BLaER1 (cell line): ENCODE measurements around the gene TMEM235.

Source experiments
- H3K27ac ChIP-seq: shearing (Covaris generic); formaldehyde crosslinking; 2 replicates; pipeline ENCODE4 v1.8.1; 2022
- H3K27me3 ChIP-seq: shearing (Covaris generic); formaldehyde crosslinking; 2 replicates; pipeline ENCODE4 v1.8.1; 2022
- H3K36me3 ChIP-seq: shearing (Covaris generic); formaldehyde crosslinking; 2 replicates; pipeline ENCODE4 v1.8.1; 2022
- H3K4me1 ChIP-seq: shearing (Covaris generic); formaldehyde crosslinking; 2 replicates; pipeline ENCODE4 v1.8.1; 2022
- H3K4me2 ChIP-seq: shearing (Covaris generic); formaldehyde crosslinking; 2 replicates; pipeline ENCODE4 v1.8.1; 2022
- H3K4me3 ChIP-seq: shearing (Covaris generic); formaldehyde crosslinking; 2 replicates; pipeline ENCODE4 v1.8.1; 2022
- H3K9ac ChIP-seq: shearing (Covaris generic); formaldehyde crosslinking; 2 replicates; pipeline ENCODE4 v1.8.1; 2022
- H3K9me3 ChIP-seq: shearing (Covaris generic); formaldehyde crosslinking; 2 replicates; pipeline ENCODE4 v1.8.1; 2022
- H4K20me1 ChIP-seq: shearing (Covaris generic); formaldehyde crosslinking; 2 replicates; pipeline ENCODE4 v1.8.1; 2022
- Cebpa-rat ChIP-seq: shearing (Covaris generic); IDR thresholded peaks from 2 replicates; pipeline ENCODE4 v1.8.1; 2022

TMEM235 gene

DNA sequence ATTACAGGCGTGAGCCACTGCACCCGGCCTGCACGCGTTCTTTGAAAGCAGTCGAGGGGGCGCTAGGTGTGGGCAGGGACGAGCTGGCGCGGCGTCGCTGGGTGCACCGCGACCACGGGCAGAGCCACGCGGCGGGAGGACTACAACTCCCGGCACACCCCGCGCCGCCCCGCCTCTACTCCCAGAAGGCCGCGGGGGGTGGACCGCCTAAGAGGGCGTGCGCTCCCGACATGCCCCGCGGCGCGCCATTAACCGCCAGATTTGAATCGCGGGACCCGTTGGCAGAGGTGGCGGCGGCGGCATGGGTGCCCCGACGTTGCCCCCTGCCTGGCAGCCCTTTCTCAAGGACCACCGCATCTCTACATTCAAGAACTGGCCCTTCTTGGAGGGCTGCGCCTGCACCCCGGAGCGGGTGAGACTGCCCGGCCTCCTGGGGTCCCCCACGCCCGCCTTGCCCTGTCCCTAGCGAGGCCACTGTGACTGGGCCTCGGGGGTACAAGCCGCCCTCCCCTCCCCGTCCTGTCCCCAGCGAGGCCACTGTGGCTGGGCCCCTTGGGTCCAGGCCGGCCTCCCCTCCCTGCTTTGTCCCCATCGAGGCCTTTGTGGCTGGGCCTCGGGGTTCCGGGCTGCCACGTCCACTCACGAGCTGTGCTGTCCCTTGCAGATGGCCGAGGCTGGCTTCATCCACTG is 17.3 kb upstream of the TMEM235 start, which contains the start of gene BIRC5:
BIRC5 (plus strand) TSS at position 238 of the 690 bp plus-strand sequence; CDS start at position 302, 64 bp downstream.
- Histone ChIP-seq H4K20me1 (0 out of 2 replicates have a peak, but pooled peaks cover 7% of the 10 kb centered on the region), H3K27ac (peak within 1 kb of the TSS; percentile 94), H3K4me1 (peaks cover 29% of the 10 kb centered on the region), H3K9ac (peak within 1 kb of the TSS; percentile 96), H3K4me2 (peak within 1 kb of the TSS; percentile 96), H3K36me3 (peaks cover 31% of the 10 kb centered on the region), H3K4me3 (peak within 1 kb of the TSS; percentile 90), H3K9me3 (no peaks in the 10 kb centered on the region), H3K27me3 (no peaks in the 10 kb centered on the region)
- TF ChIP-seq Cebpa-rat, result no peak

DNA sequence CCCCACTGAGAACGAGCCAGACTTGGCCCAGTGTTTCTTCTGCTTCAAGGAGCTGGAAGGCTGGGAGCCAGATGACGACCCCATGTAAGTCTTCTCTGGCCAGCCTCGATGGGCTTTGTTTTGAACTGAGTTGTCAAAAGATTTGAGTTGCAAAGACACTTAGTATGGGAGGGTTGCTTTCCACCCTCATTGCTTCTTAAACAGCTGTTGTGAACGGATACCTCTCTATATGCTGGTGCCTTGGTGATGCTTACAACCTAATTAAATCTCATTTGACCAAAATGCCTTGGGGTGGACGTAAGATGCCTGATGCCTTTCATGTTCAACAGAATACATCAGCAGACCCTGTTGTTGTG is 16.7 kb upstream of the TMEM235 start:
- peak overlapping the region; percentile 90 for H3K4me3 ChIP-seq
- peak overlapping the region; percentile 96 for H3K4me2 ChIP-seq
- peak overlapping the region; percentile 96 for H3K9ac ChIP-seq
- peaks cover 36% of the 10 kb centered on the region for H3K36me3 ChIP-seq
- H4K20me1 ChIP-seq, result 0 out of 2 replicates have a peak, but pooled peaks cover 7% of the 10 kb centered on the region
- peak overlapping the region; percentile 94 for H3K27ac ChIP-seq
- peaks cover 29% of the 10 kb centered on the region for H3K4me1 ChIP-seq
- H3K27me3 ChIP-seq, result no peaks in the 10 kb centered on the region
- no peak for TF ChIP-seq Cebpa-rat
- H3K9me3 ChIP-seq, result no peaks in the 10 kb centered on the region

DNA sequence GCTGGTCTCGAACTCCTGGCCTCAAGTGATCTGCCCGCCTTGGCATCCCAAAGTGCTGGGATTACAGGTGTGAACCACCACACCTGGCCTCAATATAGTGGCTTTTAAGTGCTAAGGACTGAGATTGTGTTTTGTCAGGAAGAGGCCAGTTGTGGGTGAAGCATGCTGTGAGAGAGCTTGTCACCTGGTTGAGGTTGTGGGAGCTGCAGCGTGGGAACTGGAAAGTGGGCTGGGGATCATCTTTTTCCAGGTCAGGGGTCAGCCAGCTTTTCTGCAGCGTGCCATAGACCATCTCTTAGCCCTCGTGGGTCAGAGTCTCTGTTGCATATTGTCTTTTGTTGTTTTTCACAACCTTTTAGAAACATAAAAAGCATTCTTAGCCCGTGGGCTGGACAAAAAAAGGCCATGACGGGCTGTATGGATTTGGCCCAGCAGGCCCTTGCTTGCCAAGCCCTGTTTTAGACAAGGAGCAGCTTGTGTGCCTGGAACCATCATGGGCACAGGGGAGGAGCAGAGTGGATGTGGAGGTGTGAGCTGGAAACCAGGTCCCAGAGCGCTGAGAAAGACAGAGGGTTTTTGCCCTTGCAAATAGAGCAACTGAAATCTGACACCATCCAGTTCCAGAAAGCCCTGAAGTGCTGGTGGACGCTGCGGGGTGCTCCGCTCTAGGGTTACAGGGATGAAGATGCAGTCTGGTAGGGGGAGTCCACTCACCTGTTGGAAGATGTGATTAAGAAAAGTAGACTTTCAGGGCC is 11.9 kb upstream of the TMEM235 start:
- Histone ChIP-seq H3K4me3 (no peak overlapping the region), H3K36me3 (peaks cover 83% of the 10 kb centered on the region), H3K27me3 (no peaks in the 10 kb centered on the region), H3K9me3 (no peaks in the 10 kb centered on the region), H3K9ac (no peak overlapping the region), H4K20me1 (peaks cover 35% of the 10 kb centered on the region; the same call in 1 of the 2 replicates), H3K4me2 (no peak overlapping the region), H3K27ac (no peak overlapping the region), H3K4me1 (peaks cover 21% of the 10 kb centered on the region)
- TF ChIP-seq Cebpa-rat, result no peak

DNA sequence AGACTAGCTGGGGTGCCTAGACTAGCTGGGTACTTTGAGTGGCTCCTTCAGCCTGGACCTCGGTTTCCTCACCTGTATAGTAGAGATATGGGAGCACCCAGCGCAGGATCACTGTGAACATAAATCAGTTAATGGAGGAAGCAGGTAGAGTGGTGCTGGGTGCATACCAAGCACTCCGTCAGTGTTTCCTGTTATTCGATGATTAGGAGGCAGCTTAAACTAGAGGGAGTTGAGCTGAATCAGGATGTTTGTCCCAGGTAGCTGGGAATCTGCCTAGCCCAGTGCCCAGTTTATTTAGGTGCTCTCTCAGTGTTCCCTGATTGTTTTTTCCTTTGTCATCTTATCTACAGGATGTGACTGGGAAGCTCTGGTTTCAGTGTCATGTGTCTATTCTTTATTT is 8.4 kb upstream of the TMEM235 start:
- H3K4me3 ChIP-seq, result no peak overlapping the region
- H3K27ac ChIP-seq, result no peak overlapping the region
- no peaks in the 10 kb centered on the region for H3K9me3 ChIP-seq
- peaks cover 43% of the 10 kb centered on the region; the same call in 1 of the 2 replicates for H4K20me1 ChIP-seq
- peaks cover 22% of the 10 kb centered on the region for H3K4me1 ChIP-seq
- peaks cover 4% of the 10 kb centered on the region; the same call in 1 of the 2 replicates for H3K27me3 ChIP-seq
- peaks cover 79% of the 10 kb centered on the region for H3K36me3 ChIP-seq
- no peak for TF ChIP-seq Cebpa-rat
- H3K9ac ChIP-seq, result no peak overlapping the region
- H3K4me2 ChIP-seq, result no peak overlapping the region

- Histone ChIP-seq H3K27ac (no peak overlapping the region), H3K9me3 (no peaks in the 10 kb centered on the region), H3K4me3 (no peak overlapping the region), H3K4me2 (no peak overlapping the region), H4K20me1 (peaks cover 40% of the 10 kb centered on the region; the same call in 1 of the 2 replicates), H3K4me1 (peaks cover 29% of the 10 kb centered on the region), H3K9ac (no peak overlapping the region), H3K36me3 (peaks cover 72% of the 10 kb centered on the region), H3K27me3 (peaks cover 4% of the 10 kb centered on the region; the same call in 1 of the 2 replicates)
- TF ChIP-seq Cebpa-rat, result no peak
These were observed 7.7 kb upstream of the TMEM235 start for GRCh38 chr17:78223765-78224164.

GRCh38 chr17:78224231-78225087 is 7.0 kb upstream of the TMEM235 start:
- no peak for TF ChIP-seq Cebpa-rat
- peaks cover 32% of the 10 kb centered on the region for H3K4me1 ChIP-seq

DNA sequence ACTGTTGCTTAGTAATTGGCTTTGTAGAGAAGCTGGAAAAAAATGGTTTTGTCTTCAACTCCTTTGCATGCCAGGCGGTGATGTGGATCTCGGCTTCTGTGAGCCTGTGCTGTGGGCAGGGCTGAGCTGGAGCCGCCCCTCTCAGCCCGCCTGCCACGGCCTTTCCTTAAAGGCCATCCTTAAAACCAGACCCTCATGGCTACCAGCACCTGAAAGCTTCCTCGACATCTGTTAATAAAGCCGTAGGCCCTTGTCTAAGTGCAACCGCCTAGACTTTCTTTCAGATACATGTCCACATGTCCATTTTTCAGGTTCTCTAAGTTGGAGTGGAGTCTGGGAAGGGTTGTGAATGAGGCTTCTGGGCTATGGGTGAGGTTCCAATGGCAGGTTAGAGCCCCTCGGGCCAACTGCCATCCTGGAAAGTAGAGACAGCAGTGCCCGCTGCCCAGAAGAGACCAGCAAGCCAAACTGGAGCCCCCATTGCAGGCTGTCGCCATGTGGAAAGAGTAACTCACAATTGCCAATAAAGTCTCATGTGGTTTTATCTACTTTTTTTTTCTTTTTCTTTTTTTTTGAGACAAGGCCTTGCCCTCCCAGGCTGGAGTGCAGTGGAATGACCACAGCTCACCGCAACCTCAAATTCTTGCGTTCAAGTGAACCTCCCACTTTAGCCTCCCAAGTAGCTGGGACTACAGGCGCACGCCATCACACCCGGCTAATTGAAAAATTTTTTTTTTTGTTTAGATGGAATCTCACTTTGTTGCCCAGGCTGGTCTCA is 6.2 kb upstream of the TMEM235 start:
- H3K4me3 ChIP-seq, result no peak overlapping the region
- H3K9me3 ChIP-seq, result no peaks in the 10 kb centered on the region
- no peak overlapping the region for H3K9ac ChIP-seq
- no peak for TF ChIP-seq Cebpa-rat
- no peak overlapping the region for H3K27ac ChIP-seq
- H3K36me3 ChIP-seq, result peaks cover 58% of the 10 kb centered on the region
- H4K20me1 ChIP-seq, result peaks cover 36% of the 10 kb centered on the region; the same call in 1 of the 2 replicates
- H3K4me1 ChIP-seq, result peaks cover 39% of the 10 kb centered on the region
- no peak overlapping the region for H3K4me2 ChIP-seq
- peaks cover 4% of the 10 kb centered on the region; the same call in 1 of the 2 replicates for H3K27me3 ChIP-seq

More at GRCh38 chr17:78224231-78225087, 7.0 kb upstream of the TMEM235 start:
- H3K4me3 ChIP-seq, result no peak overlapping the region
- no peak overlapping the region for H3K4me2 ChIP-seq
- H3K9me3 ChIP-seq, result no peaks in the 10 kb centered on the region
- H4K20me1 ChIP-seq, result peaks cover 36% of the 10 kb centered on the region; the same call in 1 of the 2 replicates
- H3K27me3 ChIP-seq, result peaks cover 4% of the 10 kb centered on the region; the same call in 1 of the 2 replicates
- peaks cover 65% of the 10 kb centered on the region for H3K36me3 ChIP-seq
- H3K9ac ChIP-seq, result no peak overlapping the region
- no peak overlapping the region for H3K27ac ChIP-seq

DNA sequence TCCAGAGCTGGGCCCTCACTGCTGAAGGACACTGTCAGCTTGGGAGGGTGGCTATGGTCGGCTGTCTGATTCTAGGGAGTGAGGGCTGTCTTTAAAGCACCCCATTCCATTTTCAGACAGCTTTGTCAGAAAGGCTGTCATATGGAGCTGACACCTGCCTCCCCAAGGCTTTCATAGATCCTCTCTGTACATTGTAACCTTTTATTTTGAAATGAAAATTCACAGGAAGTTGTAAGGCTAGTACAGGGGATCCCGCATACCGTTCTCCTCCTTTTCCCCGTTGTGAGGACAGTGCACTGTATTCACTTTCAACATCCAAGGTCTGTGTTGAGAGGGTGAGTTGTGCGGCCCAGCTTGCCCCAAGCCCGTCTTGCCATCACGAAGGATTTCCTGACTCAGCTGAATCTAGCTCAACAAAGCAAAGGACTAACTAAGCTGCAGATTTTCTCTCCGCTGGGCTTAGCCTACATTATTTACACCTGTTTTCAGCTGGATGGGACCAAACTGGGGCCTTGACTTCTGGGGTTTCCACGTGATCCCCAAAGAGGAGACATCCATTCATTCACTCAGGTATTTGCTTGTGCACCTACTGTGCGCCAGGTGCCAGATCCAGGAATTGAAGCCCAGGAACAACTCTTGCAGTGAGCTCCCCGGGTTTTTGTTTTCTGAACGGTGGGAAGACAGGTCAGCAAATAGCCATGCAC is 5.2 kb upstream of the TMEM235 start:
- H3K36me3 ChIP-seq, result peaks cover 49% of the 10 kb centered on the region
- H3K4me3 ChIP-seq, result no peak overlapping the region
- no peak overlapping the region for H3K9ac ChIP-seq
- peaks cover 9% of the 10 kb centered on the region for H3K27me3 ChIP-seq
- no peak for TF ChIP-seq Cebpa-rat
- H4K20me1 ChIP-seq, result peaks cover 40% of the 10 kb centered on the region; the same call in 1 of the 2 replicates
- H3K4me1 ChIP-seq, result peaks cover 48% of the 10 kb centered on the region
- peak overlapping the region; percentile 53 for H3K4me2 ChIP-seq
- no peak overlapping the region for H3K27ac ChIP-seq
- H3K9me3 ChIP-seq, result no peaks in the 10 kb centered on the region
